Measurements from ENCODE around the gene GRWD1. TPM values are rescaled to one million over a fixed set of nuclear protein-coding genes. Genes with fewer than 3 reads are reported as not detected.
A peak's percentile ranks its signal among the peaks of the same experiment; 100 is the strongest.

The GRWD1 gene
- total RNA-seq, 1 donor from 2014 or later = 38.4 TPM

GRCh38 chr19:48476176-48476575 is 30.4 kb downstream of the GRWD1 start:
- Mint-ChIP-seq H3K9me3 (ENCODE audit: unreplicated experiment) (no peaks in the 10 kb centered on the region), H3K4me3 (ENCODE audit: unreplicated experiment) (no peak overlapping the region), H3K4me1 (ENCODE audit: unreplicated experiment) (peaks cover 5% of the 10 kb centered on the region), H3K36me3 (ENCODE audit: unreplicated experiment) (peaks cover 34% of the 10 kb centered on the region), H3K27ac (ENCODE audit: unreplicated experiment) (no peak overlapping the region), H3K27me3 (ENCODE audit: unreplicated experiment) (no peaks in the 10 kb centered on the region)
- no peak for TF ChIP-seq CTCF (IDR thresholded peaks at IDR 0.05)
- no peak for DNase-seq (ENCODE audit: extremely low spot score, unreplicated experiment)

- no peak for TF ChIP-seq CTCF (IDR thresholded peaks at IDR 0.05)
- DNase-seq (ENCODE audit: extremely low spot score, unreplicated experiment) = no peak
- Mint-ChIP-seq H3K4me1 (ENCODE audit: unreplicated experiment) (peaks cover 13% of the 10 kb centered on the region), H3K27me3 (ENCODE audit: unreplicated experiment) (no peaks in the 10 kb centered on the region), H3K27ac (ENCODE audit: unreplicated experiment) (no peak overlapping the region), H3K9me3 (ENCODE audit: unreplicated experiment) (no peaks in the 10 kb centered on the region), H3K4me3 (ENCODE audit: unreplicated experiment) (no peak overlapping the region), H3K36me3 (ENCODE audit: unreplicated experiment) (peaks cover 32% of the 10 kb centered on the region)
Observed at GRCh38 chr19:48477067-48477685, 31.4 kb downstream of the GRWD1 start.

GRCh38 chr19:48477698-48478338 is 32.0 kb downstream of the GRWD1 start:
- no peak for TF ChIP-seq CTCF (IDR thresholded peaks at IDR 0.05)
- Mint-ChIP-seq H3K4me1 (ENCODE audit: unreplicated experiment) (peaks cover 16% of the 10 kb centered on the region), H3K27ac (ENCODE audit: unreplicated experiment) (no peak overlapping the region), H3K9me3 (ENCODE audit: unreplicated experiment) (no peaks in the 10 kb centered on the region), H3K36me3 (ENCODE audit: unreplicated experiment) (peaks cover 28% of the 10 kb centered on the region), H3K27me3 (ENCODE audit: unreplicated experiment) (no peaks in the 10 kb centered on the region), H3K4me3 (ENCODE audit: unreplicated experiment) (no peak overlapping the region)
- no peak for DNase-seq (ENCODE audit: extremely low spot score, unreplicated experiment)

- no peak for TF ChIP-seq CTCF (IDR thresholded peaks at IDR 0.05)
- Mint-ChIP-seq H3K27ac (ENCODE audit: unreplicated experiment) (peak overlapping the region; percentile 41), H3K9me3 (ENCODE audit: unreplicated experiment) (no peaks in the 10 kb centered on the region), H3K27me3 (ENCODE audit: unreplicated experiment) (no peaks in the 10 kb centered on the region), H3K4me3 (ENCODE audit: unreplicated experiment) (no peak overlapping the region), H3K4me1 (ENCODE audit: unreplicated experiment) (peaks cover 19% of the 10 kb centered on the region), H3K36me3 (ENCODE audit: unreplicated experiment) (peaks cover 23% of the 10 kb centered on the region)
- DNase-seq (ENCODE audit: extremely low spot score, unreplicated experiment) = no peak
Observed at GRCh38 chr19:48478339-48479256, 32.8 kb downstream of the GRWD1 start.

GRCh38 chr19:48479686-48480085 is 33.9 kb downstream of the GRWD1 start:
- no peak overlapping the region for H3K4me3 Mint-ChIP-seq (ENCODE audit: unreplicated experiment)
- no peaks in the 10 kb centered on the region for H3K27me3 Mint-ChIP-seq (ENCODE audit: unreplicated experiment)
- no peak overlapping the region for H3K27ac Mint-ChIP-seq (ENCODE audit: unreplicated experiment)
- DNase-seq (ENCODE audit: extremely low spot score, unreplicated experiment) = no peak
- TF ChIP-seq CTCF (IDR thresholded peaks at IDR 0.05) = no peak
- peaks cover 19% of the 10 kb centered on the region for H3K4me1 Mint-ChIP-seq (ENCODE audit: unreplicated experiment)
- H3K9me3 Mint-ChIP-seq (ENCODE audit: unreplicated experiment) = no peaks in the 10 kb centered on the region
- H3K36me3 Mint-ChIP-seq (ENCODE audit: unreplicated experiment) = peaks cover 19% of the 10 kb centered on the region
